ENCODE results near the gene OBSCN.

DNA sequence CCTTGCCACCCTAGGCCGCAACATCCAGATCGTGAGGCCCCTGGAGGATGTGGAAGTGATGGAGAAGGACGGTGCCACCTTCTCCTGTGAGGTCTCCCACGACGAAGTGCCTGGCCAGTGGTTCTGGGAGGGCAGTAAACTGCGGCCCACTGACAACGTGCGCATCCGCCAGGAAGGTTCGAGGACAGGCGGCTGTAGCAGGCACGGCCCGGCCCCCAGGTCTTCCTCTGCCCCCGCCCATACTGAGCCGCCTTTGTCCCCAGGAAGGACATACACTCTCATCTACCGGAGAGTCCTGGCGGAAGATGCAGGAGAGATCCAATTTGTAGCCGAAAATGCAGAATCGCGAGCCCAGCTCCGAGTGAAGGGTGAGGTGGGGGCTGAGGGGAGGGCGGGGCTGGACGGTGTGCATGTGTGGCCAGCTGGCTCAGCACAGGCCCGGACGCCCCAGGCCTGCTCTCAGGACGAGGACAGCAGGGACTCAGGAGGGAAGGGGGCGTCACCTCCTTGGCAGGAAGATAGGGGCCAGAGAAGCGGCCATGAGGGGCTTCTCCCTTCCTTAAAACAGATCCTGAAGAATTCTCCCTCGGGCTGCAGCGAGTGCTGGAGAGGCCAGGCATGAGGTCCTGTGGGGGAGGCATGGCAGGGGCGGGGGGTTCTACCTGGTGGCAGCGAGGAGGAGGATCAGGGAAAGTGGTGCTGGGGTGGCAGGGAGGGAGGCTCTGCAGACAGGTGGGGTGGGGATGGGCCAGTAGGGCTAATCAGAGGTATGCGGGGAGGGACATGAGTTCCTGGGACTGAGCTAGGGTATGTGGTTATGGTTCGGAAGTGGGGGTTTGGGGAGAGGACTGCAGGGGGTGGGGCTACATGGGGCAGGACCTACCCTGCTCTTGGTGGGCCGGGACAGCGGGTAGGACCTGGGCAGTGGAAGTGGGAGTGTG is 69.9 kb downstream of the OBSCN start:
- TF ChIP-seq, protein P1, sequence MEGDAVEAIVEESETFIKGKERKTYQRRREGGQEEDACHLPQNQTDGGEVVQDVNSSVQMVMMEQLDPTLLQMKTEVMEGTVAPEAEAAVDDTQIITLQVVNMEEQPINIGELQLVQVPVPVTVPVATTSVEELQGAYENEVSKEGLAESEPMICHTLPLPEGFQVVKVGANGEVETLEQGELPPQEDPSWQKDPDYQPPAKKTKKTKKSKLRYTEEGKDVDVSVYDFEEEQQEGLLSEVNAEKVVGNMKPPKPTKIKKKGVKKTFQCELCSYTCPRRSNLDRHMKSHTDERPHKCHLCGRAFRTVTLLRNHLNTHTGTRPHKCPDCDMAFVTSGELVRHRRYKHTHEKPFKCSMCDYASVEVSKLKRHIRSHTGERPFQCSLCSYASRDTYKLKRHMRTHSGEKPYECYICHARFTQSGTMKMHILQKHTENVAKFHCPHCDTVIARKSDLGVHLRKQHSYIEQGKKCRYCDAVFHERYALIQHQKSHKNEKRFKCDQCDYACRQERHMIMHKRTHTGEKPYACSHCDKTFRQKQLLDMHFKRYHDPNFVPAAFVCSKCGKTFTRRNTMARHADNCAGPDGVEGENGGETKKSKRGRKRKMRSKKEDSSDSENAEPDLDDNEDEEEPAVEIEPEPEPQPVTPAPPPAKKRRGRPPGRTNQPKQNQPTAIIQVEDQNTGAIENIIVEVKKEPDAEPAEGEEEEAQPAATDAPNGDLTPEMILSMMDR (conservative IDR thresholded peaks at IDR 0.05) = no peak
- no peak for TF ChIP-seq ZFX (IDR thresholded peaks at IDR 0.05)

Data from C4-2B (cell line).